H1 (cell line): ENCODE results near the gene C2CD4A. TPM values are rescaled to one million over a fixed set of nuclear protein-coding genes. Genes with fewer than 3 reads are reported as not detected.

Experiments used
- CTCF ChIA-PET: fragments of 300-600 bp; sonication (Branson Sonifier 250); formaldehyde crosslinking; loops from one replicate; lab custom pipeline; 2021; ENCODE audit not compliant: partially characterized antibody; lab: Charles Lee
- POLR2A ChIA-PET: fragments of 300-600 bp; sonication (Branson Sonifier 250); formaldehyde crosslinking; loops from one replicate; lab custom pipeline; 2021; ENCODE audit warnings: inconsistent platforms; ENCODE audit not compliant: partially characterized antibody; lab: Charles Lee
- DNase-seq, 2 experiments: peaks; one replicate each; pipeline versions ENCODE4 v3.0.0 to v3.0.0-alpha.2; 2010 to 2022; ENCODE audit warnings: low spot score in 2 of 2, low read depth in 1 of 2, mixed read lengths in 1 of 2
- FAIRE-seq: peaks from 2 replicates; lab custom pipeline; 2011; peaks lifted over from hg19 to GRCh38; lab: Jason Lieb, UNC
- H2AFZ ChIP-seq: 2 replicates; pipeline ENCODE4 v1.8.1; 2012; ENCODE audit warnings: low read length, inconsistent platforms
- H2AK5ac ChIP-seq: 2 replicates; pipeline ENCODE4 v1.6.1; 2013; ENCODE audit warnings: low read depth, low read length
- H2BK120ac ChIP-seq: replicated peaks from 2 replicates; pipeline ENCODE3; 2013; ENCODE audit warnings: low read depth, low read length, inconsistent platforms
- H2BK12ac ChIP-seq: 2 replicates; pipeline ENCODE4 v1.6.1; 2013; ENCODE audit warnings: low read depth, low read length
- H2BK15ac ChIP-seq: 2 replicates; pipeline ENCODE4 v1.6.1; 2013; ENCODE audit warnings: low read length
- H2BK20ac ChIP-seq: 2 replicates; pipeline ENCODE4 v1.6.1; 2013; ENCODE audit warnings: low read length
- H2BK5ac ChIP-seq: 2 replicates; pipeline ENCODE4 v1.6.1; 2013; ENCODE audit warnings: low read depth, low read length
- H3K14ac ChIP-seq: 2 replicates; pipeline ENCODE4 v1.6.1; 2013; ENCODE audit warnings: inconsistent platforms; ENCODE audit not compliant: insufficient read length
- H3K18ac ChIP-seq: 2 replicates; pipeline ENCODE4 v1.6.1; 2013; ENCODE audit warnings: low read length; ENCODE audit errors: extremely low read depth
- H3K23ac ChIP-seq: 2 replicates; pipeline ENCODE4 v1.6.1; 2013; ENCODE audit warnings: inconsistent platforms; ENCODE audit not compliant: insufficient read length
- H3K23me2 ChIP-seq: 2 replicates; pipeline ENCODE4 v1.6.1; 2013; ENCODE audit warnings: low read depth, low read length
- H3K27ac ChIP-seq: 2 replicates; pipeline ENCODE4 v1.6.1; 2011; ENCODE audit warnings: low read depth, low read length, inconsistent platforms
- H3K27me3 ChIP-seq, 4 experiments: replicated peaks in 1 of 4; 1 replicate in 1 of 4; 2 replicates in 3 of 4; pipeline versions ENCODE4 v1.6.1 to v1.8.1; 2011 to 2013; ENCODE audit warnings: low read length in 3 of 4, mild to moderate bottlenecking in 3 of 4, inconsistent platforms in 2 of 4, mixed read lengths in 2 of 4, moderate library complexity in 1 of 4; ENCODE audit not compliant: control insufficient read depth in 3 of 4, insufficient read depth in 3 of 4; ENCODE audit errors: extremely low read depth in 1 of 4
- H3K36me3 ChIP-seq, 4 experiments: 2 replicates each; pipeline versions ENCODE4 v1.6.1 to v1.8.1; 2011 to 2013; ENCODE audit warnings: mild to moderate bottlenecking in 4 of 4, low read length in 3 of 4, moderate library complexity in 2 of 4, control low read depth in 1 of 4, inconsistent platforms in 1 of 4; ENCODE audit not compliant: insufficient read depth in 4 of 4, control insufficient read depth in 2 of 4
- H3K4ac ChIP-seq: replicated peaks from 2 replicates; pipeline ENCODE3; 2013; ENCODE audit warnings: low read length, low read depth, mixed read lengths, inconsistent platforms; ENCODE audit not compliant: insufficient read length
- H3K4me1 ChIP-seq, 4 experiments: replicated peaks in 1 of 4; 1 replicate in 1 of 4; 2 replicates in 3 of 4; pipeline versions ENCODE4 v1.6.1 to v1.8.1; 2011 to 2013; ENCODE audit warnings: low read length in 3 of 4, inconsistent platforms in 2 of 4, mixed read lengths in 1 of 4; ENCODE audit not compliant: insufficient read depth in 4 of 4, control insufficient read depth in 3 of 4
- H3K4me2 ChIP-seq, 2 experiments: 2 replicates each; pipeline versions ENCODE4 v1.6.1 to v1.8.1; 2011 to 2013; ENCODE audit warnings: low read depth in 2 of 2, low read length in 2 of 2, control low read depth in 1 of 2, inconsistent platforms in 1 of 2, mild to moderate bottlenecking in 1 of 2; ENCODE audit not compliant: insufficient read depth in 1 of 2
- H3K4me3 ChIP-seq, 4 experiments: fragments of 200-600, 300-600 bp in 1 of 4; sonication (generic), shearing (Covaris generic), sonication (Bioruptor Twin) in 1 of 4; 2 replicates each; pipeline versions ENCODE4 v1.5.1 to v1.8.1; 2011 to 2016; ENCODE audit warnings: low read length in 4 of 4, low read depth in 3 of 4, control low read depth in 2 of 4, inconsistent platforms in 2 of 4, mild to moderate bottlenecking in 2 of 4, mixed read lengths in 1 of 4, moderate library complexity in 1 of 4; ENCODE audit not compliant: insufficient read depth in 2 of 4; ENCODE audit errors: extremely low read depth in 1 of 4
- H3K56ac ChIP-seq: replicated peaks from 2 replicates; pipeline ENCODE3; 2013; ENCODE audit warnings: low read depth, mild to moderate bottlenecking, mixed read lengths, low read length, inconsistent platforms; ENCODE audit not compliant: insufficient read length
- H3K79me1 ChIP-seq: 2 replicates; pipeline ENCODE4 v1.6.1; 2013; ENCODE audit warnings: low read depth, low read length, control low read depth
- H3K79me2 ChIP-seq, 2 experiments: 2 replicates each; pipeline versions ENCODE4 v1.6.1 to v1.8.1; 2012 to 2013; ENCODE audit warnings: low read length in 2 of 2, mild to moderate bottlenecking in 2 of 2, inconsistent platforms in 1 of 2; ENCODE audit not compliant: insufficient read depth in 2 of 2, control insufficient read depth in 1 of 2
- H3K9ac ChIP-seq, 4 experiments: replicated peaks in 1 of 4; 1 replicate in 1 of 4; 2 replicates in 3 of 4; pipeline versions ENCODE4 v1.6.1 to v1.8.1; 2011 to 2013; ENCODE audit warnings: low read depth in 3 of 4, low read length in 3 of 4, control low read depth in 2 of 4, mild to moderate bottlenecking in 2 of 4, moderate library complexity in 2 of 4, inconsistent platforms in 1 of 4; ENCODE audit errors: extremely low read depth in 1 of 4
- H3K9me3 ChIP-seq, 2 experiments: 2 replicates each; pipeline versions ENCODE4 v1.6.1 to v1.8.1; 2012 to 2013; ENCODE audit warnings: mild to moderate bottlenecking in 2 of 2, moderate library complexity in 2 of 2, control low read depth in 1 of 2, inconsistent platforms in 1 of 2, low read depth in 1 of 2, low read length in 1 of 2, mixed read lengths in 1 of 2; ENCODE audit not compliant: insufficient read depth in 2 of 2
- H4K20me1 ChIP-seq, 2 experiments: replicated peaks in 1 of 2; 2 replicates each; pipeline versions ENCODE3 to v1.8.1; 2011 to 2013; ENCODE audit warnings: inconsistent platforms in 2 of 2, low read length in 2 of 2, mild to moderate bottlenecking in 1 of 2; ENCODE audit not compliant: insufficient read depth in 2 of 2, control insufficient read depth in 1 of 2
- H4K5ac ChIP-seq: 2 replicates; pipeline ENCODE4 v1.6.1; 2013; ENCODE audit warnings: low read length, low read depth, mixed read lengths, inconsistent platforms; ENCODE audit not compliant: insufficient read length
- H4K8ac ChIP-seq: 2 replicates; pipeline ENCODE4 v1.8.0; 2013; ENCODE audit warnings: mild to moderate bottlenecking, moderate library complexity, low read length, inconsistent platforms; ENCODE audit not compliant: insufficient read depth; ENCODE audit errors: extremely low read depth
- H4K91ac ChIP-seq: replicated peaks from 2 replicates; pipeline ENCODE3; 2013; ENCODE audit warnings: low read length, mixed read lengths, inconsistent platforms; ENCODE audit not compliant: insufficient read length
- ATF2 ChIP-seq: IDR thresholded peaks from 2 replicates; pipeline ENCODE4 v1.6.1; 2012; ENCODE audit warnings: low read length, inconsistent platforms
- CBX8 ChIP-seq: fragments of 300-800, 300-1000 bp; sonication (generic); IDR thresholded peaks from 2 replicates; pipeline ENCODE4 v1.7.1; 2016; ENCODE audit warnings: low read depth, low read length, borderline replicate concordance
- CTBP2 ChIP-seq: IDR thresholded peaks from 2 replicates; pipeline ENCODE4 v1.7.0; 2011; ENCODE audit warnings: borderline replicate concordance, mild to moderate bottlenecking, moderate library complexity, mixed read lengths, low read length; ENCODE audit not compliant: insufficient read depth, insufficient read length
- GTF2F1 ChIP-seq: IDR thresholded peaks from 2 replicates; pipeline ENCODE4 v1.6.1; 2012; ENCODE audit warnings: low read depth, low read length, improper control_type of control experiment, borderline replicate concordance
- HDAC2 ChIP-seq, 2 experiments: fragments of 300-600 bp in 1 of 2; sonication (generic) in 1 of 2; IDR thresholded peaks; 2 replicates each; pipeline ENCODE4 v1.6.1; 2011 to 2012; ENCODE audit warnings: low read depth in 2 of 2, low read length in 2 of 2, mild to moderate bottlenecking in 2 of 2, moderate library complexity in 2 of 2, borderline replicate concordance in 1 of 2, inconsistent platforms in 1 of 2
- NANOG ChIP-seq: IDR thresholded peaks from 2 replicates; pipeline ENCODE4 v1.6.1; 2011; ENCODE audit warnings: low read length, low read depth, mild to moderate bottlenecking, inconsistent platforms; ENCODE audit not compliant: insufficient read depth, poor library complexity, severe bottlenecking
- RAD21 ChIP-seq, 2 experiments: IDR thresholded peaks in 1 of 2; conservative IDR thresholded peaks in 1 of 2; 2 replicates each; pipeline ENCODE4 v1.6.1; 2011; ENCODE audit warnings: low read depth in 2 of 2, low read length in 2 of 2, improper control_type of control experiment in 1 of 2, inconsistent platforms in 1 of 2, mild to moderate bottlenecking in 1 of 2, moderate library complexity in 1 of 2
- SAP30 ChIP-seq: fragments of 300-600 bp; sonication (generic); IDR thresholded peaks from 2 replicates; pipeline ENCODE4 v1.7.1; 2012; ENCODE audit warnings: low read length, moderate library complexity, mild to moderate bottlenecking, inconsistent platforms; ENCODE audit not compliant: insufficient read depth, insufficient replicate concordance
- WGBS, 2 experiments: shearing (Covaris generic) in 1 of 2; methylation state at CpG; one replicate each; pipeline versions ENCODE4 v1.1.6 to v1.1.7; 2013 to 2015; ENCODE audit warnings: low lambda C conversion rate in 2 of 2, mixed read lengths in 2 of 2, inconsistent platforms in 1 of 2, low coverage in 1 of 2, missing lambda C conversion rate in 1 of 2; ENCODE audit not compliant: insufficient replicate concordance in 2 of 2, insufficient coverage in 1 of 2, insufficient read length in 1 of 2; ENCODE audit errors: extremely low coverage in 1 of 2, missing lambda C conversion rate in 1 of 2; 5-methylcytosine and 5-hydroxymethylcytosine counted together
- polyA plus RNA-seq, 7 experiments: library from polyadenylated mRNA; depleted of rRNA in 3 of 7; stranded (reverse) in 5 of 7; unstranded in 2 of 7; fragments of >200 nt in 5 of 7; fragments of 200-250 nt in 2 of 7; gene quantifications; 1 replicate in 5 of 7; 2 replicates in 1 of 7; 4 replicates in 1 of 7; pipeline versions ENCODE4 v1.2.1 to v1.2.3, GENCODE V29; 2011 to 2013; ENCODE audit warnings: missing spikeins in 2 of 7, mixed read lengths in 2 of 7
- total RNA-seq: library from RNA; stranded (reverse); fragmentation: NEBNext Ultra II Directional; extraction: Animal tissue kit (Norgen Biotek cat#: 25700); gene quantifications from 2 replicates; pipeline ENCODE4 v1.2.1, GENCODE V29; 2021

Gene C2CD4A
- total and polyA plus RNA-seq, 2 of the 8 experiments (the other 6 are each of a cell fraction or from before 2014, with no cell fraction given), result not detected

DNA sequence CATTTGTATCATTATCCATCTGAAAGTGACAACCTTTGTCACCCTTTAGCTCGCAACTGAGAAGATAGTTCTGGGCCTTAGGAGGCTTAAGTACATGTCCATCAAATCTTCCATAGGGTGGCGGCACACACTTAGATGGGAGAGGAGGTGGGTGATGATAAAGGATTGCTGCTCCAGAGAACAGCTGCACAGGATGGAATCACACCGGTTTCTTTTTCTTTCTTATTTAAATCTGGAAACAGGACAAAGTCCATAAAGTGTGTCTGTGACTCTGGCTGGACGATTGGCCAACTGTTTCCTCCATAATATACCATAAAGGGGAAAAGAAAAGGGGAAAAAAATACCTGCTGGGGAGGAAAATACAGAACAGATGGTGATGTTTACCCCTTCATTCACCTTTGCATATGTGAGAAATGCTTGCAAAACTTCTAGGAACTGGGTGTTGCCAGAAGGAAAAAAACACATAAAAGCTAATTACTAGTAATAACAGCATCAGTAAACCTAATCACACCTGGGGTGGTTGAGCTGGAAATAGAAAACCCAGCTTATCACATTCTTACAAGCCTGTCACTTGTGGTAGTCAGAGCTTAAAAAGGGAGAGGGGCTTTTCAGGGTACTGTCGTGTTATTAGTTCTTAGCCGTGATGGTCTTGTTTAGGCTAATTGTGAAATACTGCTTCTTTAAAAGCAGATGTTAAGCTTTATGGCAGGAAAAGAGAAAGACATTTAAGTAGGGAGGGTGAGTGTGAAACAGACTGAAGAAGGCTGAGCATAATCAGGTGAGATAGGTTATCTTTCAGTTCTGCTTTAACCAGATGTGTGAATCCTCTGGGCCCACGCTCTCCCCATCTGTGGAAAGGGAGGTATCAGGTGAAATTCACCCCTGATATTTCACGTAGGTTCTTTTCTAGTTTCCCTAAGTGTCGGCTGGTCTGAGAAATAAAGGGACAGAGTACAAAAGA, 16.7 kb downstream of the C2CD4A start:
- CTCF ChIA-PET, result interaction anchor here (0.6 to 2.0 kb wide), 8 partner anchors 9 to 224 kb away, joined by 3 to 9 read pairs (median 4); no protein-coding TSS in a partner anchor
- no peak overlapping the region for H2BK5ac ChIP-seq
- no peaks in the 10 kb centered on the region for H3K23me2 ChIP-seq
- TF ChIP-seq GTF2F1 (no peak), ATF2 (no peak), CBX8 (no peak), HDAC2 (IDR thresholded peaks at IDR 0.05; ENCODE audit: borderline replicate concordance in 1 of 2, low read depth in 2 of 2, low read length in 2 of 2) (no peak), NANOG (no peak), SAP30 (no peak), CTBP2 (no peak), RAD21 (IDR thresholded peaks at IDR 0.05 in 1 of 2, conservative IDR thresholded peaks at IDR 0.05 in 1 of 2; ENCODE audit: low read depth in 2 of 2, low read length in 2 of 2) (peak in 1 of 2 experiments; percentile 4; a peak in 1 of 4 replicates)

More for the DNA sequence above, 16.7 kb downstream of the C2CD4A start:
- H3K9ac ChIP-seq, result no peak overlapping the region
- no peak for FAIRE-seq
- H2AK5ac ChIP-seq, result no peak overlapping the region
- no peaks in the 10 kb centered on the region for H3K27me3 ChIP-seq
- H3K79me1 ChIP-seq, result no peaks in the 10 kb centered on the region
- POLR2A ChIA-PET, result no interaction called here
- H2AFZ ChIP-seq, result no peak overlapping the region
- no peaks in the 10 kb centered on the region for H4K20me1 ChIP-seq
- H3K4me3 ChIP-seq, result no peak overlapping the region
- H3K9me3 ChIP-seq, result no peaks in the 10 kb centered on the region; a peak in 1 of 4 replicates
- H3K4ac ChIP-seq, result no peak overlapping the region
- H2BK120ac ChIP-seq, result no peak overlapping the region
- no peak overlapping the region for H3K14ac ChIP-seq
- H3K36me3 ChIP-seq, result no peaks in the 10 kb centered on the region
- H4K8ac ChIP-seq, result no peak overlapping the region
- no peak overlapping the region for H3K18ac ChIP-seq
- H3K27ac ChIP-seq, result no peak overlapping the region
- no peaks in the 10 kb centered on the region for H3K79me2 ChIP-seq
- no peak overlapping the region for H3K56ac ChIP-seq
- 92% methylated on average over 9 of the region's 9 CpGs; no CpG with 5 or more reads in 1 of the 2 experiments for WGBS, 2 experiments
- no peaks in the 10 kb centered on the region for H3K4me1 ChIP-seq
- H3K4me2 ChIP-seq, result no peak overlapping the region
- H2BK12ac ChIP-seq, result no peak overlapping the region
- H3K23ac ChIP-seq, result no peak overlapping the region
- no peak for DNase-seq
- H4K5ac ChIP-seq, result no peak overlapping the region
- H2BK15ac ChIP-seq, result no peak overlapping the region
- no peak overlapping the region for H2BK20ac ChIP-seq
- no peak overlapping the region for H4K91ac ChIP-seq
